ENCODE results near the gene PREX1.

The PREX1 gene

GRCh38 chr20:48717095-48717672, 110.6 kb downstream of the PREX1 start:
- DNase-seq (ENCODE audit: low read depth, low spot score) = no peak
- H3K4me3 ChIP-seq (ENCODE audit: low read length) = no peak overlapping the region

- no peak for DNase-seq (ENCODE audit: low read depth, low spot score)
- no peak overlapping the region for H3K4me3 ChIP-seq (ENCODE audit: low read length)
Observed at GRCh38 chr20:48716541-48716940, 111.3 kb downstream of the PREX1 start.

DNA sequence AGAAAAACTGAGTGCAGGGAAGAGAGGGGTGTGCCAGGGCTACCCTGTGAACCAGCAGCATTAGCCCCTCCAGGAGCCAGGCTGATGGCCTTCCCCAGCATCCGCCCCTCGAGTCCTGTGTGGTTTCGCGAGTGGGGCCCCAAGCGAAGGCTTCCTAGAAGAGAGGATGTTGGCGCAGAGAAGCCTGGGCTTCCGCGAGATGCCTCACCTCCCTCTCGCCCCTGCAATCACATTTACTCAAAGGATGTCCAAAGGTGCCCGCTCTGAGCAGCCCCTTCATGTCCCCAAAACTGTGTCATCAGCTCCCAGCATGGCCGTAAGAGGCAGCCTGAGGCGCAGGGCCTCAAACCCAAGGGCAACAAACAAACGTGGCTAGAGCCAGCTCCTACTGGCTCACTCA, 111.7 kb downstream of the PREX1 start:
- no peak for DNase-seq (ENCODE audit: low read depth, low spot score)
- H3K4me3 ChIP-seq (ENCODE audit: low read length) = no peak overlapping the region

DNA sequence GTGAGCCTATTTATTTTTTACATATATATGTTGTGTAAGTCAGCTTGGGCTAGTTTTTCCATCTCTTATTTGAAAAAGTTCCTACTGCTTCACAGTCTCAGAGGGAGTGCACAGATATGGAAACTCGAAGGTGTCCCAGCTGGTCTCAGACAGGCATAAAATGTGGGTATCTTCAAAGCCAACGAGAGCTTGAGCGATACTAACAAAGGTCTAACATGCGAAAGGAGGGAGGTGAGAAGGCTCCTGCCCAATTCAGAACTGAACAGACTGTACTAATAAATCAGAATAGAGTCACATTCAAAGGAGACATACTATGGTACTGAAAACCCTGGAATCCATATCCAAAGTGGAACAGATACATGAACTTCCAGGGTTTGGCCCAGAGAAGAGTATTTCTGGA, 113.0 kb downstream of the PREX1 start:
- H3K4me3 ChIP-seq (ENCODE audit: low read length) = no peak overlapping the region
- DNase-seq (ENCODE audit: low read depth, low spot score) = no peak

GRCh38 chr20:48711696-48712464, 115.9 kb downstream of the PREX1 start:
- no peak overlapping the region for H3K4me3 ChIP-seq (ENCODE audit: low read length)
- DNase-seq (ENCODE audit: low read depth, low spot score) = no peak

- no peak overlapping the region for H3K4me3 ChIP-seq (ENCODE audit: low read length)
- no peak for DNase-seq (ENCODE audit: low read depth, low spot score)
Observed at GRCh38 chr20:48711044-48711428, 116.8 kb downstream of the PREX1 start.

DNA sequence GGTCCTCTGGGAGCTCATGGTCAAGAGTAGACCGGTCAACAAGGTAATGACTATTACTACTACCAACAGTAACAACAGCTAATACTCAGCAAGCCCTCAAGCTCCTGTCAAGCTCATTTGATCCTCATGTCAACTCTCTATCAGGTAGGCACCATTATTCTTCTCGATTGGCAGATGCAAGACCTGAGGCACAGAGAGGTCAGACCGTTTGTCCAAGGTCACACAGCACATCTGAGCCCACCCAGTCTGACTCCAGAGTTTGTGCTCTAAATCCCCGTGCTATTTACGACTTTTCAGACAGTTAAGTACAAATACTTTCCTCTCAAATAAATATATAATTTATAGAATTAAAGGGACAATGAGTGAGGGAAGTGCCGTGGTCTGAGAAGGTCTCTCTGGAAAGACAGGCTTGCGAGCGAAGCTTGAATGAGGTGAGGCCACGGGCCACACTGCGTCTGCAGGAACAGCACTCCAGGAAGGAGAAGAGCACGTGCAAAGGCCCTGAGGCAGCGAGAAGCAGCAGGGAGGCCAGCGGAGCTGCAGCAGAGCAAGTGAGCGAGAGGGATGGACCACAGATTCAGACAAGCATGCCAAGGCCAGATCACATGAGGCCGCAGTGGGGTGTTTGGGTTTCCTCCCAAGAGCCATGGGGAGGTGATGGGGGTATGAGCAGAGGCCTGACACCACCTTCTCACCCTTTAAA, 117.3 kb downstream of the PREX1 start:
- no peak for DNase-seq (ENCODE audit: low read depth, low spot score)
- H3K4me3 ChIP-seq (ENCODE audit: low read length) = no peak overlapping the region

- H3K4me3 ChIP-seq (ENCODE audit: low read length) = no peak overlapping the region
- DNase-seq (ENCODE audit: low read depth, low spot score) = no peak
Observed at GRCh38 chr20:48709744-48710143, 118.1 kb downstream of the PREX1 start.

DNA sequence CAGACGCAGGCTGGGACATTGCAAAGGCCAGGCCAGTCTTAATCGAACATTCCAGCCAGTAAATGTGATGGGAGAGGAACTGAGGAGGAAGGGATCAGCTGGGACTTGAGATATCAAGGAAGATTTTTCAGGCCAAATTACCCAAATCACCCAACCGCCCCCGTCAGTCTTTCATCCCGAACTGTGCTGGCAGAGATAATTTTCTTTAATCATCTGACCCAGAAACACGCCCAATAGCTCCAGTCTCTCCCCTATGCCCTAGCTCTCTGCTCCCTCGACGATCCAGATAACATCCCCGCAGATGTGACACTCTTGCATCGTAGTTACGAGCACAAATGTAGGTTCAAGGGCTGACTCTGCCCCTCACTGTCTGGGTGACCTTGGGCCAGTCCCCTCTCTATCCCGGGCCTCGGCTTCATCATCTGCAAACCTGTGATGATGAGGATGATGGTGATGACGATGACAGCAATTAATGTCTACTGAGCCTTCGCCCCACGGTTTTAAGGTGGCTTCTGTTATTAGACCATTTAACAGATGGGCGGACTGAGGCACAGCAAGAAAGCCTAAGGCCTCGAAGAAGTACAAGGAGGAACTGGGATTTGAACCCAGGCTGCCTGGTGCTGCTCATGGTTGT, 118.6 kb downstream of the PREX1 start:
- no peak for DNase-seq (ENCODE audit: low read depth, low spot score)
- H3K4me3 ChIP-seq (ENCODE audit: low read length) = no peak overlapping the region

GRCh38 chr20:48708630-48709029, 119.2 kb downstream of the PREX1 start:
- no peak for DNase-seq (ENCODE audit: low read depth, low spot score)
- H3K4me3 ChIP-seq (ENCODE audit: low read length) = no peak overlapping the region

DNA sequence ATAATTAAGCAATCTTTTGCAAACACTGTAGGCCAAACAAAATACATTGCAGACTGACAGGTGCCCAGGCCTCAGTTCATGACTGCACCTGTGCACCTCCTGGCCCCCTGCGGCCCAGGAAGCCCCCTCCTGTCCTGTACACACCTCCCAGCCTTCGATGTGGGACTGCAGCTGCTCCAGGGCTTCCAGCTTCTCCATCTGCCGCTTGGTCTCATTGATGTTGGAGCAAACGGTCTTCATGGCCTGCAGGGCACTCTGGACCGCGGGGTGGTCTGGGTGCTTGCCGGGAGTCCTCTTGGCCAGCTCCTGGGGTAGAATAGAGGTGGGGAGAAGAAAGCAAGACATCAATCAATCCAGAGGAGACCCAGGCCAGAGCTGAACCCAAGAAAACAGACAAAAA, 119.7 kb downstream of the PREX1 start:
- H3K4me3 ChIP-seq (ENCODE audit: low read length) = no peak overlapping the region
- DNase-seq (ENCODE audit: low read depth, low spot score) = no peak

GRCh38 chr20:48706710-48707365, 121.0 kb downstream of the PREX1 start:
- no peak overlapping the region for H3K4me3 ChIP-seq (ENCODE audit: low read length)
- DNase-seq (ENCODE audit: low read depth, low spot score) = no peak

DNA sequence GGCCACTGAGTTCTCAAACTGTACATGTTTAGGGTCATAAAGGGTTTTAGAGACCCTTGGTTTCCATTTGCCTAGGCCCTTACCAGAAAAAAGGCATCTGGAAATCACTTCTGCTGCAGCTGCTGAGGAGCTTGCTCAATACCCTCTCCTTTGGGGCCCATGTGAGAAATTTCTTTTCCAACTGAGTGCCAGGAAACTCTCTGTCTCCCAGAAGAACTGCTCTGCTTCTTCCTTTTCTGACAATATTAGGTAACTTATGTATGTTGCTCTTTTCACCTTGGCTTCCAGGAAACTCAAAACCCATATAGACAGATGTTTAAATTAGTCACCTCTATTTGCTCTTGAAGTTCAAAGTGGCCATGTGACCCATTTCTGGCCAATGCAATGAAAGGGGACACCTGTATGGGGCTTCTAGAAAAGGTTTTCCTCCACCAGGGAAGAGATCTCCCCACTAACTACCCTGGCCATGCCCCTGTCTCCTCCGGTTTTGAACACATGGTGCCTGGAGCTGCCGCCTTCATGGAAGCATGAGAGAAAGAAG, 121.6 kb downstream of the PREX1 start:
- DNase-seq (ENCODE audit: low read depth, low spot score) = no peak
- no peak overlapping the region for H3K4me3 ChIP-seq (ENCODE audit: low read length)

DNA sequence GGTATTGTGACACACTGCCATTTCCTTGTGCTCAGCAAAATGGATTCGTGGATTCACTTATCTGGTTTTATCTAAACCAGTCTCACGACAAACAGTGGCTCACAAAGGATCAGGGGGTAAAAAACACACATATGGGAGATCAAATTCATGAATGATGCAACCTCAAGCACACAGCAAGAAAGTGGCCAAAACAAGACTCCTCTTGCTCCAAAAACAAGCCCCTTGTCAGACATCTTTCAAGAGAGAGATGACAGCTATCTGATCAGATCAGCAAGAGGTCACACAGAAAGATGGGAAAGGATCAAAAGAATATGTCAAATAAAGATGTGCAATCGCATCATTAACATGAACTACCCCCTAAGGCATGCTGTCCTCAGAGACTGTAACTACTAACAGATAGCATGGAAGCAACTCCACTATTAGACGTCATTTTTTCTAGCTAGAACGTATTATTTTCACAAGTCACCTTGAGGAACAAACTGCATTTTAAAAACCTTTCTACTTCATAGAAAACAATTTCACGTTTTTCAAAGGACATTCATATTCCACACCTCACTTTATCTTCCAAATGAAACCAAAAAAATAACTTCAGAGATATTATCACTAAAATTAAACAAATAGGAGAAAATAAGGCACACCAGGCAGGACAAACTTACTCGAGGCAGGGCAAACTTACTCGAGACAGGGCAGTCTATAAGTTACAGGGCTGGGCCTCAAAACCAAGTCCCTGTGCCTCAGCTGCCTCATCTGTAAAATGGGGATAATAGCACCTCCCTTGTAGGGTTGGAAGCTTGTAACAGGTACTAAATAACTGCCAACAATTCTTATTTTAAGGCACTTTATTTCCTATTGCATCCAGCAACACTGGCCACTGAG, 122.3 kb downstream of the PREX1 start:
- no peak overlapping the region for H3K4me3 ChIP-seq (ENCODE audit: low read length)
- no peak for DNase-seq (ENCODE audit: low read depth, low spot score)

GRCh38 chr20:48704761-48705160, 123.0 kb downstream of the PREX1 start:
- DNase-seq (ENCODE audit: low read depth, low spot score) = no peak
- no peak overlapping the region for H3K4me3 ChIP-seq (ENCODE audit: low read length)

GRCh38 chr20:48703511-48704219, 124.1 kb downstream of the PREX1 start:
- no peak for DNase-seq (ENCODE audit: low read depth, low spot score)
- H3K4me3 ChIP-seq (ENCODE audit: low read length) = no peak overlapping the region

DNA sequence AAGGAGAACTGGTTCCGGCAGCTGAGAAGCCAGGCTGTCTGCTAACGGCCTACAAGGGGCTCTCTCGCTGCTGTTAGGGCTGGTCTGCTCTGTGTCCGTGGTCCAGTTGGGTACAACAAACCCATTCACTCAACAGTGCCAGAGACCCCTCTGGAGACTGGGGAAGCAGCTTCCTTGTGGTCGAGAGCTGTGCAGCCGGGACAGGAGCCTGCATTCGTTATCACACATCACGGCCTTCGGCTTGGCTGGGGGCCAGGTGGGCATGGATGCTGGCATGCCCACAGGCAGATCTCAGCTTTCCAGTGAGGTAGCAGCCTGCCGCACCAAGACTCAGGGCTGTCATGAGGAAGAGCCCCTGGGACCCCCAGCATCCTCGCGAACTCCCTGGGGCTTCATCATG, 124.7 kb downstream of the PREX1 start:
- DNase-seq (ENCODE audit: low read depth, low spot score) = no peak
- no peak overlapping the region for H3K4me3 ChIP-seq (ENCODE audit: low read length)

DNA sequence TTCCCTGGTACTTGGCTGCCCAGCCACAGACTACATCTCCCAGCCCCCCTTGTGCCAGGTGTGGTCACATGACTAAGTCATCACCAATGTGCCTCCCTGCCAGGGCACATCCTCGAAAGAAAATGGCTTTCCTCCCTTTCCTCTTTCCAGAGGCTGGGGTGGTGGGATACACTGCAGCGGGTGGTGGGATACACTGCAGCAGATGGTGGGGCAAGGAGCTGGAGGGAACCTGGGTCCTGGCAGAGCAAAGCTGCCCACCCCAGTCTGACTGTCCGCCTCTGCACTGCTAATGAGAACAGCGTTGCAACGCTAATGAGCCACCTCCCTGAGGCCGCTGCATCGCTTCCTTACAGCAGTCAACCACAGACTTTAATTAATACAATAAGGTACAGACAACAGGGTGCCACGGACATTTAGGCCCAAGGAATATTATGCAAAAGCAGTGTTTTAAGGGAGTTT, 125.3 kb downstream of the PREX1 start:
- no peak overlapping the region for H3K4me3 ChIP-seq (ENCODE audit: low read length)
- DNase-seq (ENCODE audit: low read depth, low spot score) = no peak
